Endothelial cell of umbilical vein (primary cell): ENCODE results near the gene CDKL4. TPM values are rescaled to one million over a fixed set of nuclear protein-coding genes. Genes with fewer than 3 reads are reported as not detected.

Experiments used
- BruUV-seq: library from RNA; stranded (reverse); fragments of 400-500 nt; replicated peaks from 2 replicates; lab custom pipeline; 2021; lab: Mats Ljungman, UMichigan
- CTCF ChIA-PET: fragments of 300-600, 350-600 bp; sonication (Branson Sonifier 250); formaldehyde crosslinking; loops from one replicate; lab custom pipeline; 2021; ENCODE audit warnings: antibody characterized with exemption, inconsistent platforms; lab: Charles Lee
- POLR2A ChIA-PET: fragments of 300-600, 350-600 bp; sonication (Branson Sonifier 250); formaldehyde crosslinking; loops from one replicate; lab custom pipeline; 2021; ENCODE audit warnings: antibody characterized with exemption, inconsistent platforms; lab: Charles Lee
- DNase-seq: peaks from one replicate; pipeline ENCODE4 v3.0.0-alpha.2; 2011; ENCODE audit warnings: low read depth, low spot score
- FAIRE-seq: peaks from 2 replicates; lab custom pipeline; 2011; peaks lifted over from hg19 to GRCh38; lab: Jason Lieb, UNC
- H2AFZ ChIP-seq: 2 replicates; pipeline ENCODE4 v1.6.0; 2012; ENCODE audit warnings: low read depth, low read length, control low read depth, inconsistent platforms
- H3K27ac ChIP-seq: 2 replicates; pipeline ENCODE4 v1.5.1; 2011; ENCODE audit warnings: low read depth, mild to moderate bottlenecking, control low read depth, low read length, moderate library complexity; ENCODE audit not compliant: insufficient read depth
- H3K27me3 ChIP-seq, 2 experiments: 2 replicates each; pipeline versions ENCODE4 v1.6.0 to v1.6.1; 2011; ENCODE audit warnings: low read length in 2 of 2, mixed read lengths in 1 of 2; ENCODE audit not compliant: control insufficient read depth in 2 of 2, insufficient read depth in 2 of 2
- H3K36me3 ChIP-seq, 2 experiments: 2 replicates in 1 of 2; 3 replicates in 1 of 2; pipeline ENCODE4 v1.5.1; 2011; ENCODE audit warnings: low read length in 2 of 2, mild to moderate bottlenecking in 1 of 2, moderate library complexity in 1 of 2; ENCODE audit not compliant: control insufficient read depth in 2 of 2, insufficient read depth in 2 of 2; ENCODE audit errors: extremely low read depth in 1 of 2
- H3K4me1 ChIP-seq: 3 replicates; pipeline ENCODE4 v1.5.1; 2011; ENCODE audit warnings: mild to moderate bottlenecking, low read length; ENCODE audit not compliant: control insufficient read depth, insufficient read depth; ENCODE audit errors: extremely low read depth
- H3K4me2 ChIP-seq: 2 replicates; pipeline ENCODE4 v1.6.1; 2011; ENCODE audit warnings: low read length, control low read depth, mixed read lengths; ENCODE audit not compliant: insufficient read depth
- H3K4me3 ChIP-seq, 3 experiments: fragments of 200-600 bp in 1 of 3; sonication (generic), shearing (Covaris generic) in 1 of 3; replicated peaks in 1 of 3; 2 replicates each; pipeline ENCODE4 v1.5.1; 2011 to 2016; ENCODE audit warnings: control low read depth in 3 of 3, low read length in 3 of 3, mild to moderate bottlenecking in 2 of 3, inconsistent platforms in 1 of 3, low read depth in 1 of 3, moderate library complexity in 1 of 3; ENCODE audit not compliant: insufficient read depth in 1 of 3
- H3K79me2 ChIP-seq: 2 replicates; pipeline ENCODE4 v1.6.0; 2012; ENCODE audit warnings: low read length, inconsistent platforms; ENCODE audit not compliant: control insufficient read depth, insufficient read depth
- H3K9ac ChIP-seq: replicated peaks from 2 replicates; pipeline ENCODE3; 2011; ENCODE audit warnings: low read length, control low read depth; ENCODE audit not compliant: insufficient read depth; ENCODE audit errors: extremely low read depth
- H3K9me1 ChIP-seq: replicated peaks from 3 replicates; pipeline ENCODE4 v1.6.0; 2011; ENCODE audit warnings: mild to moderate bottlenecking, low read length; ENCODE audit not compliant: control insufficient read depth, insufficient read depth; ENCODE audit errors: extremely low read depth
- H3K9me3 ChIP-seq: replicated peaks from 2 replicates; pipeline ENCODE4 v1.5.1; 2012; ENCODE audit warnings: low read length, inconsistent platforms; ENCODE audit not compliant: control insufficient read depth, insufficient read depth
- H4K20me1 ChIP-seq: replicated peaks from 2 replicates; pipeline ENCODE3; 2011; ENCODE audit warnings: mild to moderate bottlenecking, low read length; ENCODE audit not compliant: control insufficient read depth, insufficient read depth; ENCODE audit errors: extremely low read depth
- CTCF ChIP-seq, 2 donors: IDR thresholded peaks; 1 replicate in 1 of 2; 2 replicates in 1 of 2; pipeline ENCODE4 v1.5.1; 2011; ENCODE audit warnings: low read length in 2 of 2, mild to moderate bottlenecking in 2 of 2, moderate library complexity in 2 of 2, control low read depth in 1 of 2, inconsistent platforms in 1 of 2, low read depth in 1 of 2; ENCODE audit not compliant: insufficient read depth in 1 of 2; ENCODE audit errors: extremely low read depth in 1 of 2
- EZH2 ChIP-seq: IDR thresholded peaks from 2 replicates; pipeline ENCODE4 v1.6.1; 2012; ENCODE audit warnings: borderline replicate concordance, low read depth, mild to moderate bottlenecking, moderate library complexity, low read length, inconsistent platforms; ENCODE audit not compliant: severe bottlenecking
- FOS ChIP-seq: IDR thresholded peaks from 2 replicates; pipeline ENCODE4 v1.6.1; 2011; ENCODE audit warnings: mild to moderate bottlenecking, low read length, moderate library complexity, borderline replicate concordance; ENCODE audit not compliant: insufficient read depth
- GATA2 ChIP-seq: IDR thresholded peaks from 2 replicates; pipeline ENCODE4 v1.7.0; 2011; ENCODE audit warnings: low read depth, mild to moderate bottlenecking, moderate library complexity, mixed read lengths, low read length; ENCODE audit not compliant: insufficient read length, insufficient read depth
- JUN ChIP-seq: IDR thresholded peaks from 2 replicates; pipeline ENCODE4 v1.6.1; 2011; ENCODE audit warnings: borderline replicate concordance, low read depth; ENCODE audit not compliant: insufficient read length, insufficient read depth
- MAX ChIP-seq: IDR thresholded peaks from 2 replicates; pipeline ENCODE4 v1.6.1; 2011; ENCODE audit not compliant: insufficient read depth, insufficient read length
- MYC ChIP-seq: IDR thresholded peaks from one replicate; pipeline ENCODE4 v1.6.1; 2011; ENCODE audit warnings: mild to moderate bottlenecking, low read depth, low read length
- POLR2A ChIP-seq: IDR thresholded peaks from 2 replicates; pipeline ENCODE4 v1.6.1; 2012; ENCODE audit warnings: low read depth, mild to moderate bottlenecking, control low read depth, low read length
- POLR2AphosphoS5 ChIP-seq: IDR thresholded peaks from 2 replicates; pipeline ENCODE4 v1.6.1; 2012; ENCODE audit warnings: low read depth, mild to moderate bottlenecking, control low read depth, low read length, moderate library complexity; ENCODE audit not compliant: insufficient read depth
- dilution Hi-C: fragments of 300-500 bp; cut with MboI; formaldehyde crosslinking; loops from one replicate; pipeline ENCODE4 v1.15.0; 2019; ENCODE audit warnings: low sequenced_read_pairs; ENCODE audit not compliant: extremely low pct_ligation_motif_present
- intact Hi-C: fragments of 100-400 bp; cut with micrococcal nuclease; formaldehyde crosslinking; loops from one replicate; pipeline ENCODE4 v1.10.0; 2022
- polyA plus RNA-seq, 4 experiments: library from polyadenylated mRNA; depleted of rRNA in 3 of 4; stranded (reverse) in 3 of 4; unstranded in 1 of 4; fragments of >200 nt; gene quantifications; 2 replicates each; pipeline versions ENCODE4 v1.2.1 to v1.2.3, GENCODE V29; 2011 to 2012; ENCODE audit warnings: missing spikeins in 1 of 4
- total RNA-seq: library from RNA; stranded (reverse); gene quantifications from 2 replicates; pipeline ENCODE4 v1.2.3, GENCODE V29; 2021

CDKL4 gene
- total and polyA plus RNA-seq, 2 donors (not counting 3 experiments of a cell fraction or from before 2014, with no cell fraction given), result 0.17 to 0.75 TPM

GRCh38 chr2:39266916-39267434, 23.2 kb upstream of the CDKL4 start:
- no peaks in the 10 kb centered on the region for H3K79me2 ChIP-seq
- no peak overlapping the region for H3K4me3 ChIP-seq
- no peaks in the 10 kb centered on the region for H3K4me1 ChIP-seq
- H3K27ac ChIP-seq, result no peak overlapping the region
- no peak overlapping the region for H3K4me2 ChIP-seq
- CTCF ChIA-PET, result interaction anchor here (0.5 kb wide), 1 partner anchor 1066 kb away, joined by 3 read pairs; no protein-coding TSS in a partner anchor
- H3K27me3 ChIP-seq, result no peaks in the 10 kb centered on the region
- no peaks in the 10 kb centered on the region for H3K9me3 ChIP-seq
- H2AFZ ChIP-seq, result no peak overlapping the region
- TF ChIP-seq GATA2 (no peak), POLR2A (no peak), FOS (no peak), MAX (no peak), CTCF (IDR thresholded peaks at IDR 0.05; ENCODE audit: extremely low read depth in 1 of 2, insufficient read depth in 1 of 2, low read depth in 1 of 2, low read length in 2 of 2) (no peak), JUN (no peak), EZH2 (no peak), MYC (no peak), POLR2AphosphoS5 (no peak)
- no peak for DNase-seq
- POLR2A ChIA-PET, result no interaction called here
- FAIRE-seq, result no peak
- BruUV-seq, result no TSS peak
- dilution Hi-C loops, result no loop called here
- H3K9me1 ChIP-seq, result no peaks in the 10 kb centered on the region
- peaks cover 0 to 6% of the 10 kb centered on the region in 2 experiments for H3K36me3 ChIP-seq
- no peak overlapping the region for H3K9ac ChIP-seq
- intact Hi-C loops, result no loop called here
- no peaks in the 10 kb centered on the region for H4K20me1 ChIP-seq
